Measurements from ENCODE around the gene INTS4.
"Not testable (repeated sequence)": the region's sequence is repeated elsewhere in the genome, so short reads cannot be mapped to it uniquely, and the experiment has no call there.

Gene INTS4

DNA sequence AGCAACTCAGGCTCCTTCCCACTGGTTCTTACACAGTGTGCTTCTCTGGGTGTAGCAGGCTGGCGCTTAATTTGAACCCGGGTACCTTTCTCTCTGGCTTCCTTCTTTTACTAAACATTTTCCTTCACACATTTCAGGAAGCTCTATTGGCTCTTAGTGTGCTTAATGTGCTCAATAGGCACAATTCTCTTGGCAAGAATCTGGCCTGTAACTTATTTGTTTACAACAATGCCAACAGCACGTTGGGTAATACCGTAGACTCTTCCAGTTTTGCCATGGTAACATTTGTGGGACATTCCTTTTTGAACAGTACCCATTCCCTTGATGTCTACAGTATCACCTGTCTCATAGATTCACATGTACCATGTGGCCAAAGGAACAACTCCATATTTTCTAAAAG lies 125.7 kb downstream of the INTS4 start:
- no peak overlapping the region for H3K4me3 ChIP-seq (ENCODE audit: low read depth, low read length)
- TF ChIP-seq, protein P1, sequence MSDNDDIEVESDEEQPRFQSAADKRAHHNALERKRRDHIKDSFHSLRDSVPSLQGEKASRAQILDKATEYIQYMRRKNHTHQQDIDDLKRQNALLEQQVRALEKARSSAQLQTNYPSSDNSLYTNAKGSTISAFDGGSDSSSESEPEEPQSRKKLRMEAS (IDR thresholded peaks at IDR 0.05; ENCODE audit: low read depth, low read length): no peak
- TF ChIP-seq, protein P2, sequence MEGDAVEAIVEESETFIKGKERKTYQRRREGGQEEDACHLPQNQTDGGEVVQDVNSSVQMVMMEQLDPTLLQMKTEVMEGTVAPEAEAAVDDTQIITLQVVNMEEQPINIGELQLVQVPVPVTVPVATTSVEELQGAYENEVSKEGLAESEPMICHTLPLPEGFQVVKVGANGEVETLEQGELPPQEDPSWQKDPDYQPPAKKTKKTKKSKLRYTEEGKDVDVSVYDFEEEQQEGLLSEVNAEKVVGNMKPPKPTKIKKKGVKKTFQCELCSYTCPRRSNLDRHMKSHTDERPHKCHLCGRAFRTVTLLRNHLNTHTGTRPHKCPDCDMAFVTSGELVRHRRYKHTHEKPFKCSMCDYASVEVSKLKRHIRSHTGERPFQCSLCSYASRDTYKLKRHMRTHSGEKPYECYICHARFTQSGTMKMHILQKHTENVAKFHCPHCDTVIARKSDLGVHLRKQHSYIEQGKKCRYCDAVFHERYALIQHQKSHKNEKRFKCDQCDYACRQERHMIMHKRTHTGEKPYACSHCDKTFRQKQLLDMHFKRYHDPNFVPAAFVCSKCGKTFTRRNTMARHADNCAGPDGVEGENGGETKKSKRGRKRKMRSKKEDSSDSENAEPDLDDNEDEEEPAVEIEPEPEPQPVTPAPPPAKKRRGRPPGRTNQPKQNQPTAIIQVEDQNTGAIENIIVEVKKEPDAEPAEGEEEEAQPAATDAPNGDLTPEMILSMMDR (IDR thresholded peaks at IDR 0.05; ENCODE audit: low read depth, low read length): no peak
- TF ChIP-seq POLR2A (IDR thresholded peaks at IDR 0.05; ENCODE audit: extremely low read depth, insufficient read length): no peak
- no peak for TF ChIP-seq MYC (IDR thresholded peaks at IDR 0.05; ENCODE audit: low read depth, low read length)
- no peak for DNase-seq (ENCODE audit: low read depth)

DNA sequence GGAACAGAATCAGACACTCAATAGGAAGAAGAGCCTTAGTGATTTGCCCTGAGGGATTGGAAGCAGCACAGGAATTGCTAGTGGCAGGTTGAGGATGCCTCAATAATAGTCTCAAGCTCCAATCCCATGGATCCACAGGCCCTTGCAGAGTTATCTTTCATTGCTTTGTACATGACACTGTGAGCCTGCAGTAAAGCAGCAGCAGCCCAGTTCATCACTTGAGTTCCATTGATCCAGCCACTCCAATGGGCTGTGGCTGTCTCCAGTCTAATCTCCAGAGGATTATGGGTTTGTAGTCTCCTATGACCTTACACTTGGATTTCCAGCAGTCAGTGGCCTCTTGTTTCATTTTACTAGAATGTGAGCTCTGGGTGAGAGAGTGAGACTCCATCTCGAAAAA lies 128.1 kb downstream of the INTS4 start:
- no peak overlapping the region for H3K4me3 ChIP-seq (ENCODE audit: low read depth, low read length)
- TF ChIP-seq MYC (IDR thresholded peaks at IDR 0.05; ENCODE audit: low read depth, low read length) (no peak), POLR2A (IDR thresholded peaks at IDR 0.05; ENCODE audit: extremely low read depth, insufficient read length) (no peak)
- TF ChIP-seq, protein P1 (IDR thresholded peaks at IDR 0.05; ENCODE audit: low read depth, low read length): no peak
- TF ChIP-seq, protein P2 (IDR thresholded peaks at IDR 0.05; ENCODE audit: low read depth, low read length): no peak
- DNase-seq (ENCODE audit: low read depth): no peak

DNA sequence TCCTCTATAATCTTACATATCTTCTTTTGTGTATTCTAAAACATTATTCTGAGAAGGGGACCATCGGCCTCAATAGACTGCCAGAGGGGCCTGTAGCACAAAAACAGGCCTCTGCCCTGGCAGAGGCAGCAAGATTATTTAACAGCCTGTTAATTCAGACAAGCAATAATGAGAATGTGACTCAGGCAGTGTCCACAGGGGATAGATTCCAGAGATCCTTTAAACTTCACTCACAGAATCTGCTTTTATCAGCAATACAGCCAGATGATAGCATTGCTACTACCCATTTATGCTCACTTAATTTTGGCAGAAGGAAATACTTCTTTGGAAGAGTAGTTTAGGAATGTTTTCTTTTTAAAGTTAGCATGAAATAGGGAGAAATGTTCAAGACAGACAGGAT lies 128.7 kb downstream of the INTS4 start:
- H3K4me3 ChIP-seq (ENCODE audit: low read depth, low read length): no peak overlapping the region
- TF ChIP-seq, protein P2 (IDR thresholded peaks at IDR 0.05; ENCODE audit: low read depth, low read length): no peak
- TF ChIP-seq POLR2A (IDR thresholded peaks at IDR 0.05; ENCODE audit: extremely low read depth, insufficient read length): no peak
- no peak for TF ChIP-seq MYC (IDR thresholded peaks at IDR 0.05; ENCODE audit: low read depth, low read length)
- TF ChIP-seq, protein P1 (IDR thresholded peaks at IDR 0.05; ENCODE audit: low read depth, low read length): no peak
- no peak for DNase-seq (ENCODE audit: low read depth)

DNA sequence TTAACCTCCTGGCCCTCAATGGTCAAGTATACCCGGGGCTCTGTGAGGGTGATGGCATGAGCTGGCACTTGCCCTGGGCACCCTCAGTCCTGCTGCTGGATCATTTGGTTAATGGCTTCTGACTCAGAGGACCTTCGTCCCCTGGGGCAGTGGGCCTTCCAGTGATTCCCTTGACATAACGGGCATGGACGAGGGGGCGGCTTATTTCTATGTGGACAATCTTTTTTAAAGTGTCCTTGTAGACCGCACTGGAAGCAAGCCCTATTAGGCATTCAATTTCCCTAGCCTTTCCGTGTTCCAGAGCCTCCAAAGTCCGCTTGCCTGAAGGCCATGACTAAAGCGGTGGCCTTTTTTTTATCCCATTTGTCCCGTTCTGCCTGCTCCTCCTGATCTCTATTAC lies 133.0 kb downstream of the INTS4 start:
- H3K4me3 ChIP-seq (ENCODE audit: low read depth, low read length); DNase-seq (ENCODE audit: low read depth): not testable (repeated sequence)

DNA sequence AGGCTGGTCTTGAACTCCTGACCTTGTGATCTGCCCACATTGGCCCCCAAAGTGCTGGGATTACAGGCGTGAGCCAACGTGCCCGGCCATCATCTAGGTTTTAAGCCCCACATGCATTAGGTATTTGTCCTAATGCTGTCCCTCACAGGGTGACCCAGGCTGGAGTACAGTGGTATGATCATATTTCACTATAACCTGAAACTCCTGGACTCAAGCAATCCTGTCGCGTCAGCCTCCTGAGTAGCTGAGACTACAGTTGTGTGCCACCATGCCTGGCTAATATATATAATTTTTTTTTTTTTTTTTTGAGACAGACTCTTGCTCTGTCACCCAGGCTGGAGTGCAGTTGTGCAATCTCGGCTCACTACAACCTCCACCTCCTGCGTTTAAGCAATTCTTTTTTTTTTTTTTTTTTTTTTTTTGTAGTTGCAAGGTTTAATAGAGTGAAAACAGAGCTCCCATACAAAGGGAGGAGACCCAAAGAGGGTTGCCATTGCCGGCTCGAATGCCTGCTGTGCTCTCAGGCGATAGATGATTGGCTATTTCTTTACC lies 136.5 kb downstream of the INTS4 start:
- H3K4me3 ChIP-seq (ENCODE audit: low read depth, low read length); DNase-seq (ENCODE audit: low read depth): not testable (repeated sequence)

DNA sequence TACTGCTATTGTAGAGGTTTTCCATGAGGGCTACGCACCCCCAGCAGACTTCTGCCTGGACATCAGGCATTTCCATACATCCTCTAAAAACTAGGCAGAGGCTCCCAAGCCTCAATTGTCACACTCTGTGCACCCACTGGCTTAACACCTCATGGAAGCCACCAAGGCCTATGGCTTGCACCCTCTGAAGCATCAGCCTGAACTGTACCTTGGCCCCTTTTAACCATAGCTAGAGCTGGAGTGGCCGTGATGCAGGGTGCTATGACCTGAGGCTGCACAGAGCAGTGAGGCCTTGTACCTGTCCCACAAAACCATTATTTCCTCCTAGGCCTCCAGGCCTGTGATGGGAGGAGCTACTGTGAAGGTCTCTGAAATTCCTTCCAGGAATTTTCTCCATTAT lies 139.6 kb downstream of the INTS4 start:
- DNase-seq (ENCODE audit: low read depth): no peak
- TF ChIP-seq MYC (IDR thresholded peaks at IDR 0.05; ENCODE audit: low read depth, low read length): no peak
- TF ChIP-seq, protein P1 (IDR thresholded peaks at IDR 0.05; ENCODE audit: low read depth, low read length): no peak
- TF ChIP-seq POLR2A (IDR thresholded peaks at IDR 0.05; ENCODE audit: extremely low read depth, insufficient read length): no peak
- TF ChIP-seq, protein P2 (IDR thresholded peaks at IDR 0.05; ENCODE audit: low read depth, low read length): no peak
- H3K4me3 ChIP-seq (ENCODE audit: low read depth, low read length): no peak overlapping the region

DNA sequence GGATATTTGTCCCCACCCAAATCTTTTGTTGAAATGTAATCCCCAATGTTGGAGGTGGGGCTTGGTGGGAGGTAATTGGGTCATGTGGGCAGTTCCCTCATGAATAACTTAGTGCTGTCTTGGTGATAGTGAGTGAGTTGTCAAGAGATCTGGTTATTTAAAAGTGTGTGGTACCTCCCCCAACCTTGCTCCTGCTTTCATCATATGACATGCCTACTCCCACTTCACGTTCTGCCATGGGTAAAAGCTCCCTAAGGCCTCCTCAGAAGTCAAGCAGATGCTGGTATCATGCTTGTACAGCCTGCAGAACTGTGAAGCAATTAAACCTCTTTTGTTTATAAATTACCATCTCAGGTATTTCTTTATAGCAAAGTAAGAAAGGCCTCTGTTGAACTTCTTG lies 143.0 kb downstream of the INTS4 start:
- TF ChIP-seq, protein P1 (IDR thresholded peaks at IDR 0.05; ENCODE audit: low read depth, low read length): no peak
- no peak for TF ChIP-seq POLR2A (IDR thresholded peaks at IDR 0.05; ENCODE audit: extremely low read depth, insufficient read length)
- TF ChIP-seq MYC (IDR thresholded peaks at IDR 0.05; ENCODE audit: low read depth, low read length): no peak
- TF ChIP-seq, protein P2 (IDR thresholded peaks at IDR 0.05; ENCODE audit: low read depth, low read length): no peak
- no peak for DNase-seq (ENCODE audit: low read depth)
- H3K4me3 ChIP-seq (ENCODE audit: low read depth, low read length): no peak overlapping the region

DNA sequence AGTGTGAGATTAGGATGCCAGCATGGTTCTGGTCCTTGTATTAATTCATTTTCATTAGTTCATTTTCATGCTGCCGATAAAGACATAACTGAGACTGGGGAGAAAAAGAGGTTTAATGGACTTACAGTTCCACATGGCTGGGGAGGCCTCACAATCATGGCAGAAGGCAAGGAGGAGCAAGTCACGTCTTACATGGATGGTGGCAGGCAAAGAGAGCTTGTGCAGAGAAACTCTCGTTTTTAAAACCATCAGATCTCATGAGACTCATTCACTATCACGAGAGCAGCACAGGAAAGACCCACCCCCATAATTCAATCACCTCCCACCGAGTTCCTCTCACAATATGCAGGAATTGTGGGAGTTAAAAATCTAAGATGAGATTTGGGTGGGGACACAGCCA lies 150.8 kb downstream of the INTS4 start:
- not testable (repeated sequence) for H3K4me3 ChIP-seq (ENCODE audit: low read depth, low read length); DNase-seq (ENCODE audit: low read depth)
